B cell (primary cell): ENCODE measurements around the gene LENG1.

Experiments used
- CTCF ChIP-seq: fragments of 200-600 bp; IDR thresholded peaks from one replicate; pipeline ENCODE4 v1.8.0; 2022; ENCODE audit warnings: antibody characterized with exemption, mild to moderate bottlenecking
- EZH2 ChIP-seq: IDR thresholded peaks from 2 replicates; pipeline ENCODE4 v1.6.1; 2012; ENCODE audit warnings: borderline replicate concordance, low read depth, mild to moderate bottlenecking, moderate library complexity, low read length; ENCODE audit not compliant: insufficient read depth, poor library complexity, severe bottlenecking

GRCh38 chr19:54191811-54192453 lies 32.4 kb upstream of the LENG1 start:
- no peak for TF ChIP-seq CTCF
- TF ChIP-seq EZH2: no peak
